ENCODE measurements around the gene PRRT1B.
A peak's percentile ranks its signal among the peaks of the same experiment; 100 is the strongest.

PRRT1B gene

DNA sequence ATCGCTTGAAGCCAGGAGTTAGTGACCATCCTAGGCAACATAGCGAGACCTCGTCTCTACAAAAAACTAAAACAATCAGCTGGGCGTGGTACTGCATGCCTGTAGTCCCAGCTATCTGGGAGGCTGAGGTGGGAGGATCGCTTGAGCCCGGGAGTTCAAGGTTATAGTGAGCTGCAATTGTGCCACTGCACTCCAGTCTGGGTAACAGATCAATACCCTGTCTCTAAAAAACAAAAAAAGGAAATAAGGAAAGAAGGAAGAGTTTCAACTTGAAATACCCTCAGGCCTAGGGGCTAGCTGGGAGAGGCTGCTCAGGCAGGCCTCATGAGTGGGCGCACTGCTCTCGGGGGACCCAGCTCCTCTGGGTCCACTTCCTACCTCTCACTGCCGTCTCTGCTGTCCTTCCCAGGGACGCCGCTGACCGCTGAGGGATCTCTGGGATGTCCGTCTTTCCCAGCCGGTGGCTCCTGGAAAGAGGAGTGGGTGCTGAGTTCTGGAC, 56.4 kb downstream of the PRRT1B start:
- DNase-seq, result no peak

DNA sequence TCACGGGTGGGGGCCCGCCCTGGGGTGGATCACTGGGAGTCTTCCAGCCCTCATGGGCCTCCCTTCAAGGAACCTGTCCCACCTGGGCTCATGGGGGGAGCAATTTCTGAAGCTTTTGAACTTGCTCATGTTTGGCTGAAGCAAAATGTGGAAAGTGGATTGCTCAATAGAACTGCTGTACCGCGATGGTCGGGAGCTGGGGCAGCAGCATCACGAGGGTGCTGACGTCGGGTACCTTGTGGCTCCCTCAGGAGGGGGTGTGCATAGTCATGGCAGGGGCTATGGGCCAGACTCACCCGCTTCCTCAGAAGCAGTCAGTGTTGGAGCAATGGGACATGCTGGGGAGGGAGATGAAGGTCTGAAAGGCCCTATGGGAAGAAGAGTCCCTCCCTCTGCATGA, 57.9 kb downstream of the PRRT1B start:
- DNase-seq, result no peak

DNA sequence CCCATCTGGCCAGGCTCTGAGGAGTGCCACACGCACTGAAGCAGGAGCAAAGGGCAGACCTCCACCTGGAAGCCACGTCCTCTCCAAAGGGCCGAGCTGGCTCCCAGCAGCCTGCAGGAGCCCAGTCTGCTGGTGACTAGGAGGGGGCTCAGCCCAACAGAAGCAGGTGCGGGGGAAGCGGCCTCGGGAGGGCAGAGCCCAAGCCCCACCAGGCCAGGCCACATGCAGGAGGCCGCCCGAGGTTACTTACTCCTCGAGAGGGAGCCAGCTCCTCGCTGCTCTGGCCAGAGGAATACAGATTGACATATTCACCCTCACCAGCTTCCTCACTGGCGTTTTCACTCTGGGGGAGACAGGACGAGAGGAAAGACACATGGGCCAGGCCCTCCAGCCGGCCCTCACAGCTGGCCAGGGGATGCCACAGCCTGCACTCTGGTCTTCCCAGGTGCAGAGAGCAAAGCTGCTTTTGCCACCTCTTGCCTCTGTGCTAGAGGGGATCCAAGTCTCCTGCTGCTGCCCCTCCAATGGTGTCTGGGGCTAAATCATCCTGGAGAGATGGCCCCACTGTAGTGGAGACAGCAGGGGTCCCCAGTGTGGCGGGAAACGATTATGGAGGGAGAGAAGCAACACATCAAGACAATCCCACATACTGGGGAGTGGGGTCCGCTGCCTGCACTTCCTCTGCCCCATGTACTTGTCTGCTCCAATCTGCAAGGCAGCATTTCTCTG, 58.6 kb downstream of the PRRT1B start:
- DNase-seq, result no peak

DNA sequence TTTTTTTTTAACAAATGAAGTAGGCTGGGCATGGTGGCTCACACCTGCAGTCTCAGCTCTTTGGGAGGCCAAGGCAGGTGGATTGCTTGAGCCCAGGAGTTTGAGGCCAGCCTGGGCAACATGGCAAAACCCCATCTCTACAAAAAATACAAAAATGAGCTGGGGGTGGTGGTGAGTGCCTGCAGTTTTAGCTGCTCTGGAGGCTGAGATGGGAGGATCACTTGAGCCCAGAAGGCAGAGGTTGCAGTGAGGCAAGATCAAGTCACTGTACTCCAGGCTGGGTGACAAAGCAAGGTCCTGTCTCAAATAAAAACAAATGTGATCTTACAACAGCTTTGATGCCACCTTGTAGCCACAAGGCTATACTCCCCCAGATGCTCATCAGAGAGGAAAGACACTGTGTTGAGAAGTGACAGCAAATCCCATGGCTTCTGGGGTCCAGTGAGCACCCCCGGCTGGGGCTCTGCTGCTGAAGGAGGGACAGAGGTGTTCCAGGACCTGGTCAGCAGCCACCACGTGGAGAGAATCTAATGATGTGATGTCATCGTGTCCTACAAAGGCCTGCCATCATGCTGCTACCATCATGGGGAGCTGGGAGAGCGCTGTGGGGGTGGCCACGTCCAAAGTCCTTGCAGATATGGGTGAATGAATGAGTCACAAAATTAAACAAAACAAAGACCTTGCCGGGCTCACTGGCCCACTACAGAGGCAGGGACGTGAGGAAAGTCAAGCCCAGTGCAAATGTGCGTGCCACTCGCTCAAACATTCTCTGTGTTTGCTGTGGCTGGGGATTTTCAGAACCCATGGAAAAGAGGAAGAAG, 60.7 kb downstream of the PRRT1B start:
- DNase-seq, result no peak

DNA sequence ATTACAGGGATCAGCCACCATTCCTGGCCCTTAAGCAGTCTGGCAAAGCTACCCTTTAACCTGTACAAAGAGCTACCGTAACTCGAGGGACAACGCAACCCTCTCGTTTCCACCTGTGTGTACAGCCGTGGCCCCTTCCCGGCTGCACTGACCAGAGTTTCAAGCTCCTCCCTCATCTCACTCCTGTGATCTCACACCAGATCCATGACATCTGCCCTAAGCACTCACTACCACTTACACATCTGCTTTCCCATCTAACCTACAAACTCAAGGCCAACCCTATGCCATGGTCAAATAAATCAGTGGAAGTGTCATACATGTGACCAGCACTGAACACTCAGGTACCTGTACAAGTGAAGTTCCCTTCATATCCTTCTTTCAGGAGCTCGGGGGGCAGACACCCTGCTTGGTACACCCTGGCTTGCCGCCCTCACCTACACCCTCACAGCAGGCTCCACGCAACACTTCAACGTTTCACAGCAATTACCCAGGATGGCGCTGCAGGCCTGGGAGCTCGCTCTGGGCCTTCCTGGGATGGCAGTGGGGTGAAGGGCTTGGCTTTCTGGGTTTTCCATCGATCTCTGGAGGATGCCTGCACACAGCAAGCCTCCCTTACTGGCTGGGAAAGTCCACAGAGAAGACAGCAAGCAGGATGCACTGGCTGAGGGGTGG, 61.7 kb downstream of the PRRT1B start:
- DNase-seq, result no peak

DNA sequence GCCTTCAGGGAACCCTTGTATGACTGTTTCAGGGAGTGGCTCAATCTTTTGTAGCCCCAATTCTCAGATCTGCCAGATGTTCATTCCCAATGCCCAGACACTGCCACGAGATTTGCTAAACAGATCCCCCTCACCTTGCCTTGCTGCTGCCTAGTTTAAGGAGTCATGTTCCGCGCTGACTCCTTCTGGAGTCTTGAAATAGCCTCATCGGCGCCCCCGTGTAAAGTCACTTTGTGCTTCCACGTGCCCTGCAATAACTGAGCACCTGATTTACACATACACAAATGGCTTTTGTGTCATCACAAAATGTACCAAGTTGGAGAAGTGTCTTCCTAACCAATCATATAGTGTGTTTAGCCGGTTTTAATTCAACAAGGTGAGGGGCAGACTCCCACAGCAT, 62.3 kb downstream of the PRRT1B start:
- no peak for DNase-seq

DNA sequence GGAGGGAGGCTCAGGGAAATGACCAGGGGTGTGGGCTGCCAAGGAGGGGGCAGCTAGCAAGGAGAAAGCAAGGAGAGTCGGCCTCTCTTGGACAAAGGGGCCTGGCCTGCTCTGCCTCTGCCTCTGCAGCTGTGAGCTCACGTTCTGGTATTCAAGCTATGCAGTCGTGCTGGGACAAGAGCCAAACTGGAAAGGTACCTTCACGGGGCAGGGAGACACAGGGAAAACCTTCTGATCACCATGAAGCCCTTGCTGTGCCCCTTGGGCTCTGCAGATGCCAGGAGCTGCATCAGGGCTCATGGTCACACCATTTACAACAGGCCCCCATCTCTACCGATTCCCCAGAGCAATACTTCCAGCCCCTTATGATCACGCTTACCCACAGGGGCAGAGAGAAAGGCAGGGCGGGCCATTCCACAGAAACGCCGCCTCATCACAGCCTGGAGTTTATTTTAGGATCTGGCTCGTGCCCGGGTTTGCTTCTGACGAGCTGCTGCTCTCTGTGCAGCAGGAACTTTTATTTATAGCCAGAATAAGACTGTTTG, 63.2 kb downstream of the PRRT1B start:
- DNase-seq, result peak; percentile 97
